ENCODE results near the gene CITED1. TPM values are rescaled to one million over a fixed set of nuclear protein-coding genes. Genes with fewer than 3 reads are reported as not detected.

CITED1 gene
- total and polyA plus RNA-seq, 2 donors (not counting 3 experiments of a cell fraction or from before 2014, with no cell fraction given) = not detected

- Histone ChIP-seq H3K4me1 (ENCODE audit: control insufficient read depth, extremely low read depth, insufficient read depth, low read length) (peaks cover 46% of the 10 kb centered on the region), H3K27ac (ENCODE audit: insufficient read depth, low read depth, low read length) (peak overlapping the region; percentile 28), H2AFZ (ENCODE audit: low read depth, low read length) (no peak overlapping the region), H3K27me3 (ENCODE audit: control insufficient read depth in 2 of 2, insufficient read depth in 2 of 2, low read length in 2 of 2) (no peaks in the 10 kb centered on the region), H3K36me3 (ENCODE audit: control insufficient read depth in 2 of 2, extremely low read depth in 1 of 2, insufficient read depth in 2 of 2, low read length in 2 of 2) (peaks cover 19 to 21% of the 10 kb centered on the region in 2 experiments), H3K9ac (replicated peaks; ENCODE audit: extremely low read depth, insufficient read depth, low read length) (no peak overlapping the region), H3K4me3 (replicated peaks in 1 of 3; ENCODE audit: insufficient read depth in 1 of 3, low read depth in 1 of 3, low read length in 3 of 3) (no peak overlapping the region), H4K20me1 (replicated peaks; ENCODE audit: control insufficient read depth, extremely low read depth, insufficient read depth, low read length) (no peaks in the 10 kb centered on the region), H3K4me2 (ENCODE audit: insufficient read depth, low read length) (no peak overlapping the region), H3K9me1 (replicated peaks; ENCODE audit: control insufficient read depth, extremely low read depth, insufficient read depth, low read length) (no peaks in the 10 kb centered on the region), H3K9me3 (replicated peaks; ENCODE audit: control insufficient read depth, insufficient read depth, low read length) (no peaks in the 10 kb centered on the region), H3K79me2 (ENCODE audit: control insufficient read depth, insufficient read depth, low read length) (peaks cover 28% of the 10 kb centered on the region)
- no TSS peak for BruUV-seq (replicated peaks)
- DNase-seq (ENCODE audit: low read depth, low spot score) (no peak), FAIRE-seq (no peak)
- TF ChIP-seq POLR2AphosphoS5 (IDR thresholded peaks at IDR 0.05; ENCODE audit: insufficient read depth, low read depth, low read length) = no peak
- TF ChIP-seq CTCF (IDR thresholded peaks at IDR 0.05; ENCODE audit: extremely low read depth in 1 of 2, insufficient read depth in 1 of 2, low read depth in 1 of 2, low read length in 2 of 2) = no peak
- no peak for TF ChIP-seq POLR2A (IDR thresholded peaks at IDR 0.05; ENCODE audit: low read depth, low read length)
- TF ChIP-seq EZH2 (IDR thresholded peaks at IDR 0.05; ENCODE audit: borderline replicate concordance, low read depth, low read length, severe bottlenecking) = no peak
- TF ChIP-seq FOS (IDR thresholded peaks at IDR 0.05; ENCODE audit: borderline replicate concordance, insufficient read depth, low read length) = no peak
- no peak for TF ChIP-seq JUN (IDR thresholded peaks at IDR 0.05; ENCODE audit: borderline replicate concordance, insufficient read depth, insufficient read length, low read depth)
- no peak for TF ChIP-seq MAX (IDR thresholded peaks at IDR 0.05; ENCODE audit: insufficient read depth, insufficient read length)
- no peak for TF ChIP-seq GATA2 (IDR thresholded peaks at IDR 0.05; ENCODE audit: insufficient read depth, insufficient read length, low read depth, low read length)
- no peak for TF ChIP-seq MYC (IDR thresholded peaks at IDR 0.05; ENCODE audit: low read depth, low read length)
- intact Hi-C loops (cut with micrococcal nuclease) = no loop called here
- CTCF ChIA-PET = interaction anchor here (0.8 to 2.4 kb wide), 2 partner anchors 25 to 27 kb away, joined by 3 to 9 read pairs; no protein-coding TSS in a partner anchor
- dilution Hi-C loops (cut with MboI; ENCODE audit: extremely low pct_ligation_motif_present, low sequenced_read_pairs) = no loop called here
- POLR2A ChIA-PET = no interaction called here
Measured at GRCh38 chrX:72270316-72270866, 35.3 kb downstream of the CITED1 start.
